Panc1 (cell line): ENCODE results near the gene CEP95. TPM values are rescaled to one million over a fixed set of nuclear protein-coding genes. Genes with fewer than 3 reads are reported as not detected.

Experiments used
- ATAC-seq: fragments of 200-7000 bp; cut with Tn5 transposase; 2 replicates; pipeline ENCODE4 v1.9.1; 2020; ENCODE audit warnings: mild to moderate bottlenecking, moderate library complexity
- BruUV-seq: library from RNA; stranded (reverse); fragments of 400-500 nt; replicated peaks from 2 replicates; lab custom pipeline; 2021; lab: Mats Ljungman, UMichigan
- CTCF ChIA-PET: fragments of 300-600 bp; sonication (Branson Sonifier 250); formaldehyde crosslinking; loops from one replicate; lab custom pipeline; 2022; ENCODE audit warnings: antibody characterized with exemption; lab: Charles Lee
- POLR2A ChIA-PET: fragments of 300-600 bp; sonication (Branson Sonifier 250); formaldehyde crosslinking; loops from one replicate; lab custom pipeline; 2022; ENCODE audit warnings: antibody characterized with exemption; lab: Charles Lee
- DNase-seq: peaks from one replicate; pipeline ENCODE4 v3.0.0-alpha.2; 2010; ENCODE audit warnings: low read depth, low spot score
- H3K27ac ChIP-seq: 2 replicates; pipeline ENCODE4 v1.5.1; 2011; ENCODE audit warnings: mild to moderate bottlenecking, low read length, inconsistent platforms
- H3K27me3 ChIP-seq: fragments of 200-500 bp; sonication (Bioruptor generic); 2 replicates; pipeline ENCODE4 v1.6.0; 2014; ENCODE audit warnings: low read length, inconsistent platforms; ENCODE audit not compliant: control insufficient read depth, insufficient read depth
- H3K36me3 ChIP-seq: fragments of 200-500 bp; sonication (Bioruptor generic); 2 replicates; pipeline ENCODE4 v1.5.1; 2014; ENCODE audit warnings: inconsistent platforms, mild to moderate bottlenecking, low read length, moderate library complexity; ENCODE audit not compliant: control insufficient read depth, insufficient read depth
- H3K4me1 ChIP-seq: 2 replicates; pipeline ENCODE4 v1.5.1; 2011; ENCODE audit warnings: inconsistent platforms, mild to moderate bottlenecking, low read length, moderate library complexity; ENCODE audit not compliant: control insufficient read depth, insufficient read depth
- H3K4me3 ChIP-seq, 2 experiments: 2 replicates each; pipeline ENCODE4 v1.5.1; 2011 to 2012; ENCODE audit warnings: low read depth in 2 of 2, low read length in 2 of 2, mild to moderate bottlenecking in 2 of 2, inconsistent platforms in 1 of 2, moderate library complexity in 1 of 2
- H3K9me3 ChIP-seq: fragments of 200-500 bp; sonication (Bioruptor generic); 2 replicates; pipeline ENCODE4 v1.5.1; 2014; ENCODE audit warnings: low read depth, mild to moderate bottlenecking, inconsistent platforms, low read length, moderate library complexity; ENCODE audit not compliant: control insufficient read depth, insufficient read depth
- POLR2AphosphoS5 ChIP-seq: IDR thresholded peaks from 2 replicates; pipeline ENCODE4 v1.6.1; 2012; ENCODE audit warnings: mild to moderate bottlenecking, low read depth, low read length, moderate library complexity
- SIN3A ChIP-seq: IDR thresholded peaks from 2 replicates; pipeline ENCODE4 v1.6.1; 2012; ENCODE audit warnings: low read depth, mild to moderate bottlenecking, low read length, moderate library complexity, borderline replicate concordance; ENCODE audit not compliant: insufficient read depth
- in situ Hi-C: cut with HindIII; loops from 2 replicates; pipeline ENCODE4 v1.10.0; 2016; ENCODE audit warnings: low sequenced_read_pairs, low pct_unique_long_range_greater_than_20kb
- intact Hi-C: fragments of 100-400 bp; cut with micrococcal nuclease; formaldehyde crosslinking; loops from one replicate; pipeline ENCODE4 v1.10.0; 2022; ENCODE audit not compliant: unreplicated experiment
- total RNA-seq: library from RNA; stranded (reverse); gene quantifications from one replicate; pipeline ENCODE4 v1.2.1, GENCODE V29; 2021; ENCODE audit not compliant: unreplicated experiment
- TF ChIP-seq, protein P1 (sequence below): fragments of 450-650 bp; IDR thresholded peaks from 2 replicates; pipeline ENCODE4 v1.5.1; 2017; ENCODE audit warnings: mild to moderate bottlenecking
- TF ChIP-seq, protein P2 (sequence below), 2 experiments: IDR thresholded peaks; 2 replicates each; pipeline ENCODE4 v1.6.1; 2011 to 2012; ENCODE audit warnings: low read depth in 2 of 2, control low read depth in 1 of 2, low read length in 1 of 2, mild to moderate bottlenecking in 1 of 2, moderate library complexity in 1 of 2; ENCODE audit not compliant: insufficient read depth in 1 of 2

The CEP95 gene
- total RNA-seq, 1 experiment from 2014 or later: 23.2 TPM

DNA sequence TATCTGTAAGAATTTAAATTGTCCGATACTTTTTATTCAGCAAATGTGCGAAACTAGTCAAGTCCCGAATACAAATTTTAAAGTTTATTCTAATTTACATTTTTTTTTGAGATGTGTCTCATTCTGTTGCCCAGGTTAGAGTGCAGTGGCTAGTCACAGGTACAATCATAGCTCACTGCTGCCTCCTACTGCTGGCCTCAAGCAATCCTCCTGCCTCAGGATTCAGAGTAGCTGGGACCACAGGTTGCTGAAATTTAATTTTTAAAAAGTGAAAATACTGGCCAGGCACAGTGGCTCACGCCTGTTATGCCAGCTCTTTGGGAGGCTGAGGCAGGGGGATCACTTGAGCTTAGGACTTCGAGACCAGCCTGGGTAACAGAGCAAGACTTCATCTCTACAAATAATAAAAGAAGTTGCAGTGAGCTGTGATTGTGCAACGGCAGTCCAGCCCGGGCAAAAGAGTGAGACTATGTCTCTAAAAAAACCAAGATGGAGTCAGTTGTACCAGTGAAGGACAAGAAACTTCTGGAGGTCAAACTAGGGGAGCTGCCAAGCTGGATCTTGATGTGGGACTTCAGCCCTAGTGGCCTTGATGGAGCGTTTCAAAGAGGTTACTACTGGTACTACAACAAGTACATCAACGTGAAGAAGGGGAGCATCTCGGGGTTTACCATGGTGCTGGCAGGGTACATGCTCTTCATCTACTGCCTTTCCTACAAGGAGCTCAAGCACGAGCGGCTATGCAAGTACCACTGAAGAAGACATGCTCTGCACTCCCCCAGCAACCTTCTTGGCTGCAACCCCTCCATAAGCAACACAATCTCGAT, 15.5 kb upstream of the CEP95 start:
- ChIA-PET CTCF (interaction anchor here (0.6 to 1.5 kb wide), 6 partner anchors 17 to 245 kb away, joined by 3 to 21 read pairs (median 4); no protein-coding TSS in a partner anchor), POLR2A (no interaction called here)
- no peak overlapping the region for H3K27ac ChIP-seq
- no peaks in the 10 kb centered on the region for H3K4me1 ChIP-seq
- intact Hi-C loops (loop anchor here (5.0 kb wide), 1 partner anchor 69 kb away; no protein-coding TSS in a partner anchor), in situ Hi-C loops (no loop called here)
- H3K36me3 ChIP-seq: peaks cover 13% of the 10 kb centered on the region
- no peak for DNase-seq
- no TSS peak for BruUV-seq
- ATAC-seq: peak; percentile 74
- H3K9me3 ChIP-seq: no peaks in the 10 kb centered on the region
- TF ChIP-seq, protein P1, sequence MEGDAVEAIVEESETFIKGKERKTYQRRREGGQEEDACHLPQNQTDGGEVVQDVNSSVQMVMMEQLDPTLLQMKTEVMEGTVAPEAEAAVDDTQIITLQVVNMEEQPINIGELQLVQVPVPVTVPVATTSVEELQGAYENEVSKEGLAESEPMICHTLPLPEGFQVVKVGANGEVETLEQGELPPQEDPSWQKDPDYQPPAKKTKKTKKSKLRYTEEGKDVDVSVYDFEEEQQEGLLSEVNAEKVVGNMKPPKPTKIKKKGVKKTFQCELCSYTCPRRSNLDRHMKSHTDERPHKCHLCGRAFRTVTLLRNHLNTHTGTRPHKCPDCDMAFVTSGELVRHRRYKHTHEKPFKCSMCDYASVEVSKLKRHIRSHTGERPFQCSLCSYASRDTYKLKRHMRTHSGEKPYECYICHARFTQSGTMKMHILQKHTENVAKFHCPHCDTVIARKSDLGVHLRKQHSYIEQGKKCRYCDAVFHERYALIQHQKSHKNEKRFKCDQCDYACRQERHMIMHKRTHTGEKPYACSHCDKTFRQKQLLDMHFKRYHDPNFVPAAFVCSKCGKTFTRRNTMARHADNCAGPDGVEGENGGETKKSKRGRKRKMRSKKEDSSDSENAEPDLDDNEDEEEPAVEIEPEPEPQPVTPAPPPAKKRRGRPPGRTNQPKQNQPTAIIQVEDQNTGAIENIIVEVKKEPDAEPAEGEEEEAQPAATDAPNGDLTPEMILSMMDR: peak; percentile 75
- TF ChIP-seq POLR2AphosphoS5: no peak
- H3K4me3 ChIP-seq: no peak overlapping the region
- no peaks in the 10 kb centered on the region for H3K27me3 ChIP-seq

DNA sequence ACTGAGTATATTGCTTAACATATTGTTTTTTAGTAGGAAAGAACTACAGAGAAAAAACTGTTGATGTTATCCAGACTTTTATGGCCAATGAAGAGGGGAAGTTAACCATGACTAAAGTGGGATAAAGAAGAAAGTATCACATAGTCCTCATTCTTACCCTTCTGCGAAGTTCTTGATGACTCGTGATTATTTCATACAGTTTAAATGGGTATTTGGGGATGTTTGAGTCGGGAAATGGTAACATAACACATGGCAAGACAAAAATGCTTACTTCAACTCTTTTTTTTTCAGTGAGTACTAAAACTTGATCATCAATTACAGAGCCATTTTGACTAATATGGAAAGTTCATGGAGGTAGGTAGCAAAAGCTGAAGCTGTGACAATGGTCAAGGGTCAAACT, 14.8 kb upstream of the CEP95 start:
- in situ Hi-C loops (no loop called here), intact Hi-C loops (loop anchor here (5.0 kb wide), 1 partner anchor 70 kb away; no protein-coding TSS in a partner anchor)
- no peak overlapping the region for H3K4me3 ChIP-seq
- no peaks in the 10 kb centered on the region for H3K4me1 ChIP-seq
- peaks cover 16% of the 10 kb centered on the region for H3K36me3 ChIP-seq
- no peaks in the 10 kb centered on the region for H3K27me3 ChIP-seq
- no TSS peak for BruUV-seq
- no peaks in the 10 kb centered on the region for H3K9me3 ChIP-seq
- ATAC-seq (no peak), DNase-seq (no peak)
- ChIA-PET POLR2A (no interaction called here), CTCF (interaction anchor here (1.5 kb wide), 1 partner anchor 72 kb away, joined by 21 read pairs; no protein-coding TSS in a partner anchor)
- TF ChIP-seq, protein P2, sequence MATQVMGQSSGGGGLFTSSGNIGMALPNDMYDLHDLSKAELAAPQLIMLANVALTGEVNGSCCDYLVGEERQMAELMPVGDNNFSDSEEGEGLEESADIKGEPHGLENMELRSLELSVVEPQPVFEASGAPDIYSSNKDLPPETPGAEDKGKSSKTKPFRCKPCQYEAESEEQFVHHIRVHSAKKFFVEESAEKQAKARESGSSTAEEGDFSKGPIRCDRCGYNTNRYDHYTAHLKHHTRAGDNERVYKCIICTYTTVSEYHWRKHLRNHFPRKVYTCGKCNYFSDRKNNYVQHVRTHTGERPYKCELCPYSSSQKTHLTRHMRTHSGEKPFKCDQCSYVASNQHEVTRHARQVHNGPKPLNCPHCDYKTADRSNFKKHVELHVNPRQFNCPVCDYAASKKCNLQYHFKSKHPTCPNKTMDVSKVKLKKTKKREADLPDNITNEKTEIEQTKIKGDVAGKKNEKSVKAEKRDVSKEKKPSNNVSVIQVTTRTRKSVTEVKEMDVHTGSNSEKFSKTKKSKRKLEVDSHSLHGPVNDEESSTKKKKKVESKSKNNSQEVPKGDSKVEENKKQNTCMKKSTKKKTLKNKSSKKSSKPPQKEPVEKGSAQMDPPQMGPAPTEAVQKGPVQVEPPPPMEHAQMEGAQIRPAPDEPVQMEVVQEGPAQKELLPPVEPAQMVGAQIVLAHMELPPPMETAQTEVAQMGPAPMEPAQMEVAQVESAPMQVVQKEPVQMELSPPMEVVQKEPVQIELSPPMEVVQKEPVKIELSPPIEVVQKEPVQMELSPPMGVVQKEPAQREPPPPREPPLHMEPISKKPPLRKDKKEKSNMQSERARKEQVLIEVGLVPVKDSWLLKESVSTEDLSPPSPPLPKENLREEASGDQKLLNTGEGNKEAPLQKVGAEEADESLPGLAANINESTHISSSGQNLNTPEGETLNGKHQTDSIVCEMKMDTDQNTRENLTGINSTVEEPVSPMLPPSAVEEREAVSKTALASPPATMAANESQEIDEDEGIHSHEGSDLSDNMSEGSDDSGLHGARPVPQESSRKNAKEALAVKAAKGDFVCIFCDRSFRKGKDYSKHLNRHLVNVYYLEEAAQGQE (IDR thresholded peaks at IDR 0.05; ENCODE audit: insufficient read depth in 1 of 2, low read depth in 2 of 2, low read length in 1 of 2): no peak
- no peak overlapping the region for H3K27ac ChIP-seq

DNA sequence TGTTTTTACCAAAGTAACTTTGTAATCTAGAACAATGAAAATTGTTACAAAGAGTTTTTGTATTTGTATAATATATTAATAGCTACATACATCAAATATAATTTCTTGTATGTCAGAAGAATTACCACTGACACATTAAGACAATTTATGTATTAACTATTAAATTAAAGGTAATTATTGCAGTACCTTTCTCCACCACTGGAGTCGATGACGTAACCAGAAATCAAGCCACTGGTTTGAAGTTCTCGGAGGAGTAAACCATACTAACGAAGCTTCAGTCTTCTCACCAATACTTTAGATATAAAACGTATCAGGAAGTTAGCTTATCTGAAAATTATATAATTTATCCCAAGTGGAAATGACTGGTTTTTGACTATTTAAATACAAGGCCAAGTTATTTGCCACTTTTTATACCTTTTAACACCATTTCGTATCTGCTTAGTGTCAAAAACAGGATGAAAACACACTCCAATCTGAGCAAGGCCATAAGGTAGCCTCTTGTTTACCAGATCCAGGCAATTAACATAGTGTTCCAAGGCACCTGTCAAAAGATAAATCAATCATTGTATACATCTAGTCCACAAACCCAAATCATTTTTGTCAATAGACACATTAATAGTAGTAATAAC, 14.2 kb upstream of the CEP95 start:
- H3K4me3 ChIP-seq: no peak overlapping the region
- no peaks in the 10 kb centered on the region for H3K9me3 ChIP-seq
- in situ Hi-C loops (no loop called here), intact Hi-C loops (loop anchor here (5.0 kb wide), 1 partner anchor 70 kb away; no protein-coding TSS in a partner anchor)
- no peak for DNase-seq
- ATAC-seq: no peak
- ChIA-PET CTCF (interaction anchor here (1.0 kb wide), 1 partner anchor 73 kb away, joined by 3 read pairs; no protein-coding TSS in a partner anchor), POLR2A (no interaction called here)
- TF ChIP-seq, protein P1: peak; percentile 34; the same call in 1 of the 2 replicates
- no peak for TF ChIP-seq SIN3A
- no peaks in the 10 kb centered on the region for H3K27me3 ChIP-seq
- H3K27ac ChIP-seq: no peak overlapping the region
- peaks cover 16% of the 10 kb centered on the region for H3K36me3 ChIP-seq
- BruUV-seq: no TSS peak
- H3K4me1 ChIP-seq: peaks cover 4% of the 10 kb centered on the region
